Immature natural killer cell (primary cell): ENCODE measurements around the gene DISC1. TPM values are rescaled to one million over a fixed set of nuclear protein-coding genes. Genes with fewer than 3 reads are reported as not detected.
A peak's percentile ranks its signal among the peaks of the same experiment; 100 is the strongest.
"Not testable (repeated sequence)": the region's sequence is repeated elsewhere in the genome, so short reads cannot be mapped to it uniquely, and the experiment has no call there.

Experiments
- DNase-seq, 3 donors: peaks; one replicate each; pipeline ENCODE4 v3.0.0; 2022; ENCODE audit warnings: mixed read lengths in 1 of 3
- H3K27ac Mint-ChIP-seq, 6 donors: one replicate each; pipeline ENCODE4 v1.8.0; 2020; ENCODE audit warnings: mixed read lengths in 6 of 6, mild to moderate bottlenecking in 5 of 6, inconsistent platforms in 4 of 6, moderate library complexity in 3 of 6
- H3K27me3 Mint-ChIP-seq, 3 donors: one replicate each; pipeline ENCODE4 v1.8.0; 2020 to 2021; ENCODE audit warnings: low read depth in 3 of 3, mild to moderate bottlenecking in 3 of 3, mixed read lengths in 3 of 3, moderate library complexity in 3 of 3, inconsistent platforms in 1 of 3
- H3K36me3 Mint-ChIP-seq, 3 donors: one replicate each; pipeline ENCODE4 v1.8.0; 2020; ENCODE audit warnings: mixed read lengths in 3 of 3, inconsistent platforms in 2 of 3, mild to moderate bottlenecking in 2 of 3
- H3K4me1 Mint-ChIP-seq, 2 donors: one replicate each; pipeline ENCODE4 v1.8.0; 2020; ENCODE audit warnings: inconsistent platforms in 2 of 2, mild to moderate bottlenecking in 2 of 2, mixed read lengths in 2 of 2, moderate library complexity in 1 of 2
- H3K4me3 Mint-ChIP-seq, 5 donors: one replicate each; pipeline ENCODE4 v1.8.0; 2020; ENCODE audit warnings: mild to moderate bottlenecking in 5 of 5, mixed read lengths in 5 of 5, inconsistent platforms in 3 of 5, moderate library complexity in 3 of 5
- H3K9me3 Mint-ChIP-seq, 6 donors: one replicate each; pipeline ENCODE4 v1.8.0; 2020; ENCODE audit warnings: mild to moderate bottlenecking in 6 of 6, mixed read lengths in 6 of 6, inconsistent platforms in 4 of 6, moderate library complexity in 3 of 6
- polyA plus RNA-seq, 3 donors: library from polyadenylated mRNA; unstranded; fragments of 300-500 nt; fragmentation: Illumina TruSeq; gene quantifications; one replicate each; pipeline ENCODE4 v1.2.3, GENCODE V29; 2021

Gene DISC1
- polyA plus RNA-seq, 3 donors from 2014 or later: 1.1 to 1.3 TPM; not detected in 1

- Mint-ChIP-seq H3K4me1 (peaks cover 0 to 6% of the 10 kb centered on the region in 2 donors), H3K4me3 (no peak overlapping the region), H3K9me3 (no peaks in the 10 kb centered on the region), H3K36me3 (peaks cover 0 to 3% (median 0%) of the 10 kb centered on the region in 3 donors), H3K27me3 (peaks cover 0 to 3% (median 2%) of the 10 kb centered on the region in 3 donors), H3K27ac (no peak overlapping the region)
- no peak for DNase-seq
Observed at GRCh38 chr1:231899713-231900435, 273.3 kb downstream of the DISC1 start.

GRCh38 chr1:231903586-231904081 is 277.0 kb downstream of the DISC1 start:
- H3K4me1 Mint-ChIP-seq: peaks cover 0 to 3% of the 10 kb centered on the region in 2 donors
- no peak overlapping the region for H3K4me3 Mint-ChIP-seq
- DNase-seq: no peak
- H3K27ac Mint-ChIP-seq: peak overlapping the region in 2 of 6 donors; percentile 17 to 76
- H3K27me3 Mint-ChIP-seq: peaks cover 0 to 2% (median 1%) of the 10 kb centered on the region in 3 donors
- peaks cover 0 to 2% (median 0%) of the 10 kb centered on the region in 6 donors for H3K9me3 Mint-ChIP-seq
- peaks cover 0 to 3% (median 2%) of the 10 kb centered on the region in 3 donors for H3K36me3 Mint-ChIP-seq

GRCh38 chr1:231907310-231907709 is 280.7 kb downstream of the DISC1 start:
- H3K4me3 Mint-ChIP-seq, DNase-seq, H3K27ac Mint-ChIP-seq, H3K9me3 Mint-ChIP-seq, H3K27me3 Mint-ChIP-seq, H3K4me1 Mint-ChIP-seq, H3K36me3 Mint-ChIP-seq: not testable (repeated sequence)

- Mint-ChIP-seq H3K4me1 (peaks cover 44 to 48% of the 10 kb centered on the region in 2 donors), H3K9me3 (peaks cover 0 to 3% (median 0%) of the 10 kb centered on the region in 6 donors), H3K36me3 (peaks cover 0 to 4% (median 4%) of the 10 kb centered on the region in 3 donors), H3K4me3 (no peak overlapping the region), H3K27me3 (peaks cover 0 to 5% (median 3%) of the 10 kb centered on the region in 3 donors), H3K27ac (peak overlapping the region in 1 of 6 donors; percentile 51)
- DNase-seq: no peak
Observed at GRCh38 chr1:231913493-231913892, 286.9 kb downstream of the DISC1 start.

GRCh38 chr1:231918239-231919015 is 291.8 kb downstream of the DISC1 start:
- H3K9me3 Mint-ChIP-seq: no peaks in the 10 kb centered on the region
- peaks cover 0 to 3% (median 0%) of the 10 kb centered on the region in 3 donors for H3K36me3 Mint-ChIP-seq
- peak; percentile 24 to 35 (median 32) for DNase-seq
- peaks cover 0 to 3% (median 0%) of the 10 kb centered on the region in 3 donors for H3K27me3 Mint-ChIP-seq
- peak overlapping the region; percentile 63 to 89 (median 75) for H3K4me3 Mint-ChIP-seq
- peak overlapping the region; percentile 78 to 97 (median 89) for H3K27ac Mint-ChIP-seq
- H3K4me1 Mint-ChIP-seq: peaks cover 62 to 66% of the 10 kb centered on the region in 2 donors

- Mint-ChIP-seq H3K27ac (peak overlapping the region; percentile 78 to 97 (median 89)), H3K4me1 (peaks cover 62 to 66% of the 10 kb centered on the region in 2 donors)
Observed at GRCh38 chr1:231919239-231919885, 292.8 kb downstream of the DISC1 start.

GRCh38 chr1:231919886-231920285 is 293.3 kb downstream of the DISC1 start:
- no peaks in the 10 kb centered on the region for H3K9me3 Mint-ChIP-seq
- H3K4me3 Mint-ChIP-seq: peak overlapping the region; percentile 63 to 89 (median 75)
- peak overlapping the region; percentile 78 to 97 (median 89) for H3K27ac Mint-ChIP-seq
- H3K36me3 Mint-ChIP-seq: peaks cover 0 to 4% (median 0%) of the 10 kb centered on the region in 3 donors
- H3K27me3 Mint-ChIP-seq: no peaks in the 10 kb centered on the region
- peak; percentile 52 to 66 (median 64) for DNase-seq
- peaks cover 57 to 61% of the 10 kb centered on the region in 2 donors for H3K4me1 Mint-ChIP-seq

More at GRCh38 chr1:231919239-231919885, 292.8 kb downstream of the DISC1 start:
- Mint-ChIP-seq H3K27me3 (no peaks in the 10 kb centered on the region), H3K9me3 (no peaks in the 10 kb centered on the region), H3K36me3 (peaks cover 0 to 3% (median 0%) of the 10 kb centered on the region in 3 donors), H3K4me3 (peak overlapping the region; percentile 63 to 89 (median 75))
- DNase-seq: peak in 1 of 3 donors; percentile 12

- H3K9me3 Mint-ChIP-seq: no peaks in the 10 kb centered on the region
- H3K4me3 Mint-ChIP-seq: no peak overlapping the region
- peaks cover 0 to 4% (median 0%) of the 10 kb centered on the region in 3 donors for H3K36me3 Mint-ChIP-seq
- DNase-seq: no peak
- H3K4me1 Mint-ChIP-seq: peaks cover 40 to 44% of the 10 kb centered on the region in 2 donors
- peak overlapping the region in 4 of 6 donors; percentile 45 to 62 (median 55) for H3K27ac Mint-ChIP-seq
- no peaks in the 10 kb centered on the region for H3K27me3 Mint-ChIP-seq
Observed at GRCh38 chr1:231921646-231922345, 295.2 kb downstream of the DISC1 start.

- Mint-ChIP-seq H3K9me3 (no peaks in the 10 kb centered on the region), H3K4me3 (no peak overlapping the region), H3K27me3 (no peaks in the 10 kb centered on the region), H3K4me1 (peaks cover 23 to 26% of the 10 kb centered on the region in 2 donors), H3K36me3 (peaks cover 0 to 4% (median 0%) of the 10 kb centered on the region in 3 donors), H3K27ac (peak overlapping the region in 1 of 6 donors; percentile 38)
- DNase-seq: no peak
Observed at GRCh38 chr1:231923491-231924041, 297.0 kb downstream of the DISC1 start.

GRCh38 chr1:231924180-231924579 is 297.6 kb downstream of the DISC1 start:
- Mint-ChIP-seq H3K27me3 (no peaks in the 10 kb centered on the region), H3K4me1 (peaks cover 16 to 20% of the 10 kb centered on the region in 2 donors), H3K4me3 (no peak overlapping the region), H3K36me3 (peaks cover 0 to 4% (median 0%) of the 10 kb centered on the region in 3 donors), H3K9me3 (no peaks in the 10 kb centered on the region), H3K27ac (peak overlapping the region in 2 of 6 donors; percentile 27 to 51)
- DNase-seq: no peak

- Mint-ChIP-seq H3K27ac (no peak overlapping the region), H3K9me3 (no peaks in the 10 kb centered on the region), H3K36me3 (peaks cover 0 to 4% (median 0%) of the 10 kb centered on the region in 3 donors), H3K27me3 (no peaks in the 10 kb centered on the region), H3K4me3 (no peak overlapping the region), H3K4me1 (peaks cover 0 to 12% of the 10 kb centered on the region in 2 donors)
- no peak for DNase-seq
Observed at GRCh38 chr1:231925864-231926263, 299.3 kb downstream of the DISC1 start.

GRCh38 chr1:231926340-231926739 is 299.8 kb downstream of the DISC1 start:
- no peaks in the 10 kb centered on the region for H3K9me3 Mint-ChIP-seq
- H3K4me1 Mint-ChIP-seq: peaks cover 0 to 9% of the 10 kb centered on the region in 2 donors
- no peak for DNase-seq
- H3K27ac Mint-ChIP-seq: no peak overlapping the region
- H3K27me3 Mint-ChIP-seq: no peaks in the 10 kb centered on the region
- H3K36me3 Mint-ChIP-seq: peaks cover 0 to 4% (median 0%) of the 10 kb centered on the region in 3 donors
- no peak overlapping the region for H3K4me3 Mint-ChIP-seq
